GM13976 (cell line): ENCODE data around the gene NID1.

Experiments
- DNase-seq: peaks from one replicate; pipeline ENCODE4 v3.0.0; 2012; ENCODE audit warnings: low spot score
- CTCF ChIP-seq: IDR thresholded peaks from 2 replicates; pipeline ENCODE4 v1.5.1; 2012; ENCODE audit warnings: borderline replicate concordance, mild to moderate bottlenecking; ENCODE audit not compliant: insufficient read depth; ENCODE audit errors: extremely low read depth, missing control alignments, control extremely low read depth
- in situ Hi-C: fragments of 300-500 bp; cut with MboI; formaldehyde crosslinking; loops from one replicate; pipeline ENCODE4 v1.12.0; 2022; ENCODE audit warnings: low sequenced_read_pairs, mixed read lengths, inconsistent platforms; ENCODE audit not compliant: unreplicated experiment

Gene NID1

GRCh38 chr1:235990330-235990795 lies 74.5 kb downstream of the NID1 start:
- in situ Hi-C loops, result no loop called here
- TF ChIP-seq CTCF, result no peak
- DNase-seq, result no peak

- in situ Hi-C loops, result no loop called here
- no peak for TF ChIP-seq CTCF
- no peak for DNase-seq
Measured at GRCh38 chr1:235989105-235989504, 75.8 kb downstream of the NID1 start.

- no peak for DNase-seq
- TF ChIP-seq CTCF, result no peak
- in situ Hi-C loops, result no loop called here
Measured at GRCh38 chr1:235986869-235987268, 78.0 kb downstream of the NID1 start.

- in situ Hi-C loops, result no loop called here
- TF ChIP-seq CTCF, result no peak
- no peak for DNase-seq
Measured at GRCh38 chr1:235984041-235984825, 80.7 kb downstream of the NID1 start.

- no peak for TF ChIP-seq CTCF
- no peak for DNase-seq
- in situ Hi-C loops, result no loop called here
Measured at GRCh38 chr1:235980976-235981375, 83.9 kb downstream of the NID1 start.

- in situ Hi-C loops, result no loop called here
Measured at GRCh38 chr1:235979716-235980333, 85.1 kb downstream of the NID1 start.

More at GRCh38 chr1:235979716-235980333, 85.1 kb downstream of the NID1 start:
- TF ChIP-seq CTCF, result no peak
- DNase-seq, result no peak
